HG03139 (cell line): ENCODE data around the gene NSMCE4A.
A peak's percentile ranks its signal among the peaks of the same experiment; 100 is the strongest.
"Not testable (repeated sequence)": the region's sequence is repeated elsewhere in the genome, so short reads cannot be mapped to it uniquely, and the experiment has no call there.

Experiments used
- ATAC-seq: cut with Tn5 transposase; IDR thresholded peaks from one replicate; pipeline ENCODE4 v1.9.1; 2021; ENCODE audit not compliant: unreplicated experiment

NSMCE4A gene

DNA sequence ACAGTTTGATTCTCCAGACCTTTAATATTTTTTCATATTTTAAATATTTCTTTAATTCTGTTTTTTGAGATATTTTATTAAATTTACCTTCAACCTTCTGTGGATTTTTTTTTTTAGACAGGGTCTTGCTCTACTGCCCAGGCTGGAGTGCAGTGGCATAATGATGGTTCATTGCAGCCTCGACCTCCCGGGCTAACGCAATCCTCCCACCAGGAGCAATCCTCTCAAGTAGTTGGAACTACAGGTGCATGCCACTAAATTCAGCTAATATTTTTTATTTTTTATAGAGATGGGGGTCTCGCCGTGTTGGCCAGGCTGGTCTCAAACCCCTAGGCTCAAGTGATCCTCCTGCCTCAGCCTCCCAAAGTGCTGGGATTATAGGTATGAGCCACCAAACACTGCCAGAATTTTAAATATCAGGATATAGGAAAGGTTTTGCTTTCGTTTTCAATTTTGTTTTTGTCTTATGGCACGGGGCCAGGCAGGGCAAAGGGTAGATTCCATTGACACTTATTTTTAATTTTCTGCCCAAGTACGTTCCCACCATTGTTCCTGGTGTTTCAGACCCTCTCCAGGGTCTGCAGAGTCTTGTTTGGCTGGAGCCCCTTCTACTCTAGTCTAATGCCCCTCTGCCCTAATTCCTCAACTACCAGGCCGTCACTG lies 15.1 kb upstream of the NSMCE4A start:
- ATAC-seq = no peak

DNA sequence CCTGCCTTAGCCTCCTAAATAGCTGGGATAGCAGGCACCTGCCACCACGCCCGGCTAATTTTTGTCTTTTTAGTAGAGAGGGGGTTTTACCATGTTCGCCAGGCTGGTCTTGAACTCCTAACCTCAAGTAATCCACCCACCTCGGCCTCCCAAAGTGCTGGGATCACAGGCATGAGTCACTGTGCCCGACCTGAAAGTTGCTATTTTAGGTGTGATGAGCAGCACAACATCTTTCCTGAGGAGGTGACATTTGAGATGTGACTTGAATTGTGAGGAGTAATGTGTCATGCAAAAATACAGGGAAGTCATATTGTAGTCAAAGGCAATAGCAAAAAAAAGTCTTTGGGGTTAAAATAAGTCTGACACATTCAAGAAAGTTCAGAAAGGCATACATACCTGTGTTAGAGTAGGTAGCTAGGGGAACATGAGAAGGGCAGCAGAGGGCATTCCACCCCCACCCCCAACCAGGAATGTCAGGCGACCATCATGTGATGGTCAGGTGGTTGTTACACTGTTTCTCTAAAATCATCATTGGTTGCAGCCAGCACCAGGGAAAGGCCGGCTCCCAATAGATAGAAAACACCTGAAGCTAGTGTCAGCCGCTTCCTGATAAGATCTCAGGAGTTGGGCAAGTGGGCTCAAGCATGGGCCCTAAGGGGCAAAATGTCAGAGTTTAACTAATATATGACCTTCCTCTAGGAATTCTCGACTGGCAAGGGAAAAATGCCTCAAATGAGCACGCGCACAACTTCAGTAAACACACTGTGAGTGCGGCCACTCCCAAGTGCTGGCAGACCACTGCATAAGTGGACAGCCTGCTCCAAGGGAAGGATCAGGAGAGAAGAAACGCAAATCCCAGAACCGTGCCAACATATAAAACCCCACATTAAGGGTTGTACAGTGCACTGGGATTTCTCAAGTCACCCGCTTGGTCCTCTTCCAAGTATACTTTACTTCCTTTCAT lies 13.6 kb upstream of the NSMCE4A start, which contains the start of gene TACC2:
TSS of gene TACC2 (plus strand) at position 803 of the 964 bp plus-strand sequence. CDS start 32,819 bp downstream, outside the sequence.
- ATAC-seq = no peak

DNA sequence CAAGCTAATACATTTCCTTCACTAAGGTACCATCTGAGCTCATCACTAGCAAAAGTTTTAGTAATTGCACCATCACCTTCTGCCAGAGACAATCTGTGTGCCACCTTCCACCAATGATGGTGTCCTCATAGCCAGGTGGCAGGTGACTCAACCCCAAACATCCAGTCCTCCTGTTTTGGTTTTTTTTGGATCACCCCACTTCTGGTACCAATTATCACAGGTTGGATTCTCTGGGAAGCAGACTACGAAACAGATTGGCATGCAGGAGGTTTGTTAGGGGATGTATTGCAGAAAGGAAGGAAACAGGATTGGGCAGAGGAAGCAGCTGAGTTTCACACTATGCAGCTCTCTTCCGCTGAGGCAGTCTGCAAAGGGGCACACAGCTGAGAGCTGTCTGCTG lies 9.4 kb upstream of the NSMCE4A start:
- ATAC-seq = no peak

DNA sequence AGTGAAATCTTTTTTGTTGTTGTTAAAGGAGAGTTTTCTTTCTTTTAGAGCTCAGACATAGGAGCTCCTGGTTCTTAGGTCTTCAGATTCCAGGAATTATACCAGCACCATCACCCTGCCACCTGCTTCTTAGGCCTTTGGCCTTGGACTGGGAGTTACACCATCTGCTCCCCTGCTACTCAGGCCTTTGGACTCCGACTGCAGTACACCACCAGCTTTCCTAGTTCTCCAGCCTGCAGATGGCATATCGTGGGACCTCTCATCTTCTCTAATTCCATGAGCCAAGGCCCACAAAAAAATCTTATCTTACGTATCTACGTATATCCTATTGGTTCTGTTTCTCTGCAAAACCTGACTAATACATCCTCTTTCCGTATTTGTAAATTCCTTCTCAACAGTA lies 8.8 kb upstream of the NSMCE4A start:
- no peak for ATAC-seq

DNA sequence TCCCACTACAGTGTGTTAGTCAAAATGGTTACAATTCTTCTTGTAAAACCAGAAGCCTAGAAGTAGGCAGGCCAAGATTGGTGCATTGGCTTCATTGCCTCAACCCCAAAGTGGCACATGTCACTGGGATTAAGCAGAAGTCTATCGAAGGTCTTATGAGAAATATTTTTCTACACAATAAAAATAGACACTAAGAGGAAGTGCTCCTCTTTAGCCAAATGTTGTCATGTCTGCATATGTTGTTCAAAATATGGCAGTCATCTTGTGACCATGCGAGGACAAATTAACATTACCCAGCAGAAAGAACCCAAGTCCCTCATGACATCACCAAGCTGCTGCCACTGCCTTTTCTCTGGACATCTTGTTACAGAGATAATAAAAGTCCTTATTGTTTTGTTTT lies 6.3 kb upstream of the NSMCE4A start:
- ATAC-seq = no peak

DNA sequence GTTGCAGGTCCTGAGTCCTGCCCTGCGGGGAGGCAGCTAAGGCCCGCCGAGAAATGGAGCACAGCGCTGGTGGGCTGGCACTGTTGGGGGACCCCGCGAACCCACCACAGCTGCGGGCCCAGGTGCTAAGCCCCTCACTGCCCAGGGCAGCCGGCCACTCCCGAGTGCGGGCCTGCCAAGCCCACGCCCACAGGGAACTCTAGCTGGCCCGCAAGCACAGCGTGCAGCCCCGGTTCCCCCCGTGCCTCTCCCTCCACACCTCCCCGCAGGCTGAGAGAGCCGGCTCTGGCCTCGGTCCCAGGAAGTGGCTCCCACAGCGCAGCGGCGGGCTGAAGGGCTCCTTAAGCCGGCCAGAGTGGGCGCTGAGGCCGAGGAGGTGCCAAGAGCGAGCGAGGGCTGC lies 3.5 kb upstream of the NSMCE4A start:
- ATAC-seq = no peak

DNA sequence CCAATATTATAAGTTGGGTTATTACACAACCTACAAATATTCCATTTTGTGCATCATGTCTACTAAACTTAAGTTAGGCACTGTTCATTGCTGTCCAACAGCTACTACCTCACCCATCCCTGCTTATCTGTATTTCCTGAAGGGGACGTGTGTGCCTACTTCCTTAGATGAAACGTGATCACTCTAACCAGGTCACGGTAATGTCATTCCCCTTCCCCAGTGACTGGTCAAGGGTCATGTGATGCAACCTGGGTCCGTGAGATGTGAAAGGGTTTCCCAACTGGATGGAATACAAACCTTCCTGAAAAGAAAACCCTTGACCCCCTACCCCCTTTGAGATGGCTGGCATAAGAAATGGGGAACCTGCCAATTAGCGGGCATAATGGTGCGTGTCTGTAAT lies 1.6 kb upstream of the NSMCE4A start:
- ATAC-seq = no peak

DNA sequence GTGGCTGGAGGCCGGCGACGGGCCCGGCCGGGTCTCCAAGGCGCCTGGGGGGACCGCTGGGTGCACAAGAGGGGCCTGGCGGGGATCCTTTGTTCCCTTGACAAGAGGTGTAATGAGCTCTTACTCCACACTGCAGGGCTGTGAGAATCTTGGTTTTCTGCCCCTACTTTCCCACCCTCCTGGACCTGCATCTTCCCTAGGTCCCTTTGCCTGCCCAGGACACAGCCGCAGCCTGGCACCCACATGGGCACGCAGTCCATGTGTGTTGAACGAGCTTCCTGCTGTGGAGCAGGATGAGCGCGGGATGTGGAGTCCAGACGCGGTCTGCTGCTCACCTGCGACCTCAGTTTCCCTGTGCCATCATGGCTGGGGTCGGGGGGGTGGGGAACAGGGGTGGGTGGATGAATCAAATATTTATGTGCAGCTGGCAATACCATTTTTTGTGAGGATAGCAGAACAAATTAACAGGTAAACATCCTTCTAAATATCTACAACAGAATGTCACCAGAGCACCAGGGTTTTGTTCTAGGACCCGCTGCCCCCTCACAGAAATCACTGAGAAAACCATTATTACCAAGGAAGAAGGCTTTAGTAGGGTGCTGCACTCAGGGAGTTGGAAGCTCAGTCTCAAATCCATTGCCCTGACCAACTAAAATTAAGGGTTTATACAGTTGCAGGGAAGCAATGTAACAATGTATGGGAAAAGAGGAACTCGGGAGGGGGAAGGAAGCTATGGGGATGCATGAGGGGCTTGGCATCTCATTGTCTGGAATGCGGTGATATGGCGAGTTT lies 474 bp upstream of the NSMCE4A start:
- peak; percentile 12 for ATAC-seq

DNA sequence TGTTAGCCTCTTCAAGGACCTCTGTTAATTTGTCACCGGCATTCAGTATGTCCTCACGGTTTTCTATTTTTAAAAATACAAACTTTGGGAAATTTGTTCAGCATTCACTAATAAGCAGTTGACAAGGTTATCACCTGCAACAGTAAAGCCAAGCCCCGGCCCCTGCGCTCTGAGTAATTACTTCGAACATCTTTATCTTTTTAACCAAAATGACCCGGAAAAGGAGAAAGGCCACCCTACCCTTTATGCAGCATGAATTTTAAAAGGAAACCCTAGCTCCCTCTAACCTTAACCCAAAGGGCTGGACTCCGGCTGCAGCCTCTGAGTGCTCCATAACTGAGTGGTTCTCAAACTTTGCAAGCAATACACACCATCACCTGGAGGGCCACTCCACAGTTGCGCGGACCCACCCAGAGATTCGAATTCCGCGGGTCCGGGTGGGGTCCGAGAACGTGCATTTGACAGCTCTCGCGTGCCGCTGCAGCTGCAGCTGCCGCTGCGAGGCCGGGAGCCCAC lies 940 bp downstream of the NSMCE4A start:
- peak; percentile 26 for ATAC-seq

DNA sequence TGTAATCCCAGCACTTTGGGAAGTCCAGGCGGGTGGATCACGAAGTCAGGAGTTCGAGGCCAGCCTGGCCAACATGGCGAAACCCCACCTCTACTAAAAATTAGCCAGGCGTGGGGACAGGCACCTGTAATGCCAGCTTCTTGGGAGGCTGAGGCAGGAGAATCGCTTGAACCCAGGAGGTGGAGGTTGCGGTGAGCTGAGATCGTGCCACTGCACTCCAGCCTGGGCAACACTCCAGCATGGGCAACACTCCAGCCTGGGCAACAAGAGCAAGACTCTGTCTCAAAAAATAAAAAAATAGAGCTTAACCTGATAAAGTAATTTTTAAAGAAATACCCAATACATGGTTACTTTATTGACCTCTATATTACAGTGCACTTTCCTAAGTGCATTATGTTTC lies 5.9 kb downstream of the NSMCE4A start:
- ATAC-seq = not testable (repeated sequence)

DNA sequence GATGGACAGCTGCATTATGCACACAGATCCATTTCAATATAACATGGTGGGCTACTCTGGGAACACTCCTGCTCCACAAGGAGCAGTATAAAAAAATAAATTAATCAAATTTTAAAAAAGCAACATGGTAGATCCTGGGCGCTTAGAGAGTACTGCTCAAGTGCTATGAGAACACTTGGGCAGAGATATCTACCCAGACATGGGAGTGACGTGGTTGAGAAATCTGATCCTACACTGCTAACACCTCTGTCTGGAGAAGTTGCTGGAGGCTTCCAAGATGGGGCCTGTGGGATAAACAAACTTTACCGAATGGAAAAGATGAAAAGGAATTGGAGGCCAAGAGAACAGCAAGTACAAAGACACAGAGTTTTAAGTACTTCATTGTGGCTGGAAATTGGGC lies 9.0 kb downstream of the NSMCE4A start:
- no peak for ATAC-seq

DNA sequence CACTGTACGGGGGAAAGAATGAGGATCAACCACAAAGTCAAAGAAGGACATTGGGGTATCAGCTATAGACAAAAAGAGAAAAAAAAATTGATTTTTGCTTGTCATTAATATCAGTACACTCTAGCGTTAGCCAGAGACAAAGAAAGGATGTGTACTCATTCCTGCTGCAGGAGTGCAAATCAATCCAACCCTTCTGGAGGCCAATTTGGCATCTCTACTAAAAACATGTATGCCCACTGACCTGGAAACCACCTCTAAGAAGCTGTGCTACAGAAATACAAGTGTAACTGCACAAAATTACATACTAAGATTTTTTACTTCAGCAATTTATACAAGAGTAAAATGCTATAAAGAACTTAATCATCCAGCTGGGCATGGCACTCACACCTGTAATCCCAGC lies 13.6 kb downstream of the NSMCE4A start:
- ATAC-seq = no peak

DNA sequence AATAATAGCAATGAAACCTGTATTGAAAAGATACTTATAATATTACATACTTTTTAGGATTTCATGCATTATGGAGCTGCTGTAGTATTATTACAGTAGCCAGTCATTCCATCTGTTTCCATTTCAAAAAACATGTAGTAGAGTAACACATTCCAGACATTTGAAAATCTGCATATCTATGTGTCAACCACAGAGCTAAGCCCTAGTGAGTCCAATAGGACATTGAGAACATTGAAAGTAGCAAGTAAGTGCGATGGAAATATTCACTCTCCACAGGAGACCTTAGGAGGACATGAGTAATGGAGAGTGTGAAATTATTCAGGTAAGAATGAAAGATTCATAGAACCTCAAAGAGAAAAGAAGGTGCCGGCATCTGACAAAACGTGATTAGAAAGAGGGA lies 15.3 kb downstream of the NSMCE4A start:
- ATAC-seq = no peak

DNA sequence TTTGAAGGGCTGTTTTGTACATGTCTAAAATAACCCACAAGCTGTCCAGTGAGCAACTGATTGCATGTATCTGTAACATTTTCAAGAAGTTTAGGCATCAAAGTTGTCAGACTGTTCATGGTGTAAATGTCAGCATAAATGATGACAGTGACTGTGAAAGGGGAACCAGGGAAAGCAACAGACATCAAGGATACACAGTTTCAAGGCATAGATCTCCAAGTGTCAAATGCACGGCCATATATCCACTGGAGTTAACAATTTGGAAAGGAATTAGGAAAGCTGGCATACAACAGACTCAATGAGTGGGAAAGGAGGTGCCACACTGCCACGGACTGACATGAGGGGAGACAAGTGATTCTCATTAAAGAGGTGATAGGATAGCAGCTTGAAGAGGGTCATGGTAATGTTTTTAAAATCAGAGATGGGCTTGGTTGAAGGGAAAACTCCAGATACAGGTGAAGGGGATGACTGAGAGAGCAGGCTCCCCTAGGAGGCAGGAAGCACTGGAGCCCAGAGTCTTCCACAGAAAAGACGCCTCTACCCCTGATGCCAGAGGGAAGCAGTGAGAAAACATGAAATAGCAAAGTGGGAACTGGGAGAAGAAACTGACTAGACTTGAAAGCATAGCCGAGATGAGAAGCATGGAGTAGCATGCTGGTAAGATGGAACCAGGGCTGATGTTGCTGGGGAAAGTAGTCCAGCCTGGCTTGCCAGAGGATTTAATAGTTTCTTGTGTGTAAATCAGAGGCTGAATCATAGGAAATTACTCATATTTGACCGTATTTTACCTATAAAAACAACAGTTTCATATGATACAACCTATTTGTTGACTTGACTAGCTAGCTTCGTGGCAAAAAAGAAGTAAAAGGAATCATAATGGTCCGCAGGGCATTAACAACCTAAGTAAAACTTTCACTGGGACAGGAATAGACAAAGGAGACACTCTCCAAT lies 18.6 kb downstream of the NSMCE4A start:
- no peak for ATAC-seq

DNA sequence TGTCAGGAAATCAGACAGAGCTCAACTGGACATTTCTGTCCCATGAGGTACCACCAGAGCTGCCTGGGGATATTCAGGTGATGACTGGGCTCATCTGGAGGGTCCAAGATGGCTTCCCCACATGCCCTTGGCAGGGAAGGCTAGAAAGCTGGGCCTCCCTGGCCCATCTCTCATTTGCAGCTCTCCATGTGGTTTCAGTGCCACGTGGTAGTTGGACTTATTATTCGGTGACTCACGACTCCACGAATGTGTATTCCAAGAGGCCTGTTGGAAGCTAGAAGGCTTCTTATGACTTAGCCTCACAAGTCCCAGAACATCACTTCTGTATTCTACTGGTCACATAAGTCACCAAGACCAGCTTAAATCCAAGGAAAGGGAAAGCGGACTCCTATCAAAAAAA lies 22.8 kb downstream of the NSMCE4A start:
- no peak for ATAC-seq

DNA sequence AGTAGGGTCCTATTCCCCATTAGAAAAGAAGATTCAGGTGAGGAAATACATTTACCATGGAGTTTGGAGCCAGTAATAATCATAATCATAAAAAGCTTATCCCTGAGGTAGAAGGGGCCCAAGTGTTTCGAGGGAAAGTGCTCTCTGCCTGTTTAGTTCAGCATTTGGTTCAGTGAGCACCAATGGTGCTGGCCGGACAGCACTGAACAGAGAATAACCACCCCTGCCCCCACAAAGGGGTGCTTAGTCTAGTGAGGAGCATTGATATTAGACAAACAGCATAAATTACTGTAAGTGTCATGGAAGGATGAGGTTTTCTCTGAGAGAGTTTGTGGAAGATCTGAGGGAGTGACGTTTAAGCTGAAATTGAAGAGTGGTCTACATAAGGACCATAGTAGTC lies 25.6 kb downstream of the NSMCE4A start:
- ATAC-seq = no peak

DNA sequence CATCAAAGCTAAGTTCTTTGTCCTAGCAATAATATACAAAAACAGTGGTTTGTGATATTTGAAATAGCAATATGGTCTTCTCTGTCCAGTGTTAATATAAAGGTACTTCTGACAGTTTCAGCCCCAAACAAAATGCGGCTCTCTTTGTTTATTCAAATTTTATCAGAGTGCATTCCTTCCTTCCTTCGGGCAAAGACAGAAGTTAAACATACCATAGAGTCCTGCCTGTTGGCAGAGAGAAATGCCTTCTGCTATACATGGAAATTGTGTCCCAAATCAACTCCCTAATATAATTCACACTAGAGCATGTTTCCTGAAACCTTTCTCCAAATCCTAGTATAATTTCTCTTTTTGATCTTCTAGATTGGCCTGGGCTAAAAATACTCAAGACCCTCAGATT lies 26.0 kb downstream of the NSMCE4A start:
- no peak for ATAC-seq

DNA sequence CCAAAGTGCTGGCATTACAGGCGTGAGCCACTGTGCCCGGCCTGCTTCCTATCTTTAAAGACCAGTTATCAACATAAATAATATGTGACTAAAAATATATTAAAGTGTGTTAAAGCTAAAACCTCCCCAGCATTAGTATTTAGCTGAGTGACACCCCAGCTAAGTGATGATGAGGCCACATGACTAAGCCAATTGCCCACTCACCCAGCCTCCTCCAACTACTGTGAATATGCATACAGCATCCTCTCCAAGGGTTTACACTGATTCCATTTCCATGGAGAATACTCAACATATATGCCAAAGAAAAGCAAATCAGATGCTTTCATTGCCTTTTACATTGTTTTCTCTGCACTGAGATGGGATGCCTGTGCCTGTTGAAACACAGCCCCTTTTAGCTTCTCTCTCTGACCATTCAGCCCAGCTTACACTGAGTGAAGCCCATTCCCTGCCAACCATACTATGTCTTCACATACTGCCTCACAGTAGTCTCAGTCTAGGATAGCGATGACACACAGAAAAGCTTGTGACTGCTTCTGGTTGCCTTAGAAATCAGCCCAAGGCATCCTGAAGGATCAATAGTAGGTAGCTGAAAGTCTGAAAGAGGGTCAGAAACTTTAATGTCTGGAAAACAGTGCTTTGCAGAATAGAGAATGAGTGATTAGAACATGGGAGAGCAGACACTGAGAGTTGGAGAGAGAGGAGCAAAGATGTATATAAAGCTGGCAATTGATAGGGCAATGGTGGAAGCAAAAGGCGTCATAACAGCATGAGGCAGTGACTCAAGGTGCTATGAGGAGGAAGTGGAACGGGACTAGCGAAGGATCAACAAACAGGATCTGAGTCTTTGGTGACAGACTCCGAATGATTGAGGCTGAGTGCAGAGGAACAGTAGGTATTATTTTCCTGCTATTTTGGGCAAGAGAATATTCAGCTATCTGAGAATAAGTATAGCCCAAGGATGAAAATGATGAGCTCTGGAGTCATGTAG lies 27.4 kb downstream of the NSMCE4A start:
- ATAC-seq = no peak
